K562 (cell line): ENCODE measurements around the gene INHBE. TPM values are rescaled to one million over a fixed set of nuclear protein-coding genes. Genes with fewer than 3 reads are reported as not detected.

Experiments used
- ATAC-seq: fragments of 200-7000 bp; cut with Tn5 transposase; 3 replicates; pipeline ENCODE4 v1.9.1; 2020; ENCODE audit warnings: moderate library complexity
- BruUV-seq: library from RNA; stranded (reverse); fragments of 400-500 nt; replicated peaks from 2 replicates; lab custom pipeline; 2021; lab: Mats Ljungman, UMichigan
- CTCF ChIA-PET: fragments of 300-600 bp; formaldehyde crosslinking; extraction: SDS; loops from one replicate; lab custom pipeline; 2021; ENCODE audit warnings: low intra/inter-chr PET ratio; lab: Yijun Ruan, JAX
- POLR2A ChIA-PET: fragments of 300-600, 350-650 bp; sonication (Branson Sonifier 250); formaldehyde crosslinking; extraction: SDS; loops from one replicate; lab custom pipeline; 2021; ENCODE audit warnings: antibody characterized with exemption, inconsistent platforms; lab: Yijun Ruan, JAX
- DNase-seq, 4 experiments: peaks; one replicate each; pipeline versions ENCODE4 v3.0.0 to v3.0.0-alpha.2; 2011 to 2018; ENCODE audit warnings: low spot score in 3 of 4, mixed read lengths in 3 of 4; ENCODE audit errors: extremely low read depth in 1 of 4
- FAIRE-seq: peaks from 2 replicates; lab custom pipeline; 2011; peaks lifted over from hg19 to GRCh38; lab: Jason Lieb, UNC
- H2AFZ ChIP-seq: 2 replicates; pipeline ENCODE4 v1.6.0; 2011; ENCODE audit warnings: low read depth, low read length, control low read depth, inconsistent platforms
- H3K27ac ChIP-seq: fragments of 200-600 bp; 3 replicates; pipeline ENCODE4 v1.8.0; 2011; ENCODE audit warnings: low read depth, mild to moderate bottlenecking, control low read depth, inconsistent platforms, low read length, moderate library complexity, mixed read lengths; ENCODE audit errors: extremely low read depth
- H3K27me3 ChIP-seq, 2 experiments: fragments of 300-600 bp in 1 of 2; 2 replicates in 1 of 2; 3 replicates in 1 of 2; pipeline versions ENCODE4 v1.6.0 to v1.8.0; 2011; ENCODE audit warnings: inconsistent platforms in 2 of 2, low read length in 2 of 2, mild to moderate bottlenecking in 1 of 2, mixed read lengths in 1 of 2, moderate library complexity in 1 of 2; ENCODE audit not compliant: control insufficient read depth in 2 of 2, insufficient read depth in 2 of 2
- H3K36me3 ChIP-seq: fragments of 300-600 bp; 3 replicates; pipeline ENCODE4 v1.8.0; 2011; ENCODE audit warnings: mild to moderate bottlenecking, low read length, inconsistent platforms; ENCODE audit not compliant: control insufficient read depth, insufficient read depth
- H3K4me1 ChIP-seq, 2 experiments: fragments of 200-600 bp in 1 of 2; replicated peaks in 1 of 2; 2 replicates in 1 of 2; 3 replicates in 1 of 2; pipeline versions ENCODE4 v1.5.1 to v1.8.0; 2011; ENCODE audit warnings: inconsistent platforms in 2 of 2, low read length in 2 of 2, mild to moderate bottlenecking in 1 of 2, mixed read lengths in 1 of 2, moderate library complexity in 1 of 2; ENCODE audit not compliant: control insufficient read depth in 2 of 2, insufficient read depth in 2 of 2
- H3K4me2 ChIP-seq: 2 replicates; pipeline ENCODE4 v1.6.1; 2011; ENCODE audit warnings: low read length, control low read depth, inconsistent platforms, mixed read lengths; ENCODE audit not compliant: insufficient read depth
- H3K4me3 ChIP-seq: fragments of 200-600 bp; sonication (generic), shearing (Covaris generic); 2 replicates; pipeline ENCODE4 v1.5.1; 2016; ENCODE audit warnings: control low read depth, inconsistent platforms
- H3K79me2 ChIP-seq: fragments of 200-600 bp; 3 replicates; pipeline ENCODE4 v1.8.0; 2011; ENCODE audit warnings: low read length, inconsistent platforms; ENCODE audit not compliant: control insufficient read depth, insufficient read depth
- H3K9ac ChIP-seq, 2 experiments: 2 replicates each; pipeline versions ENCODE4 v1.6.0 to v1.6.1; 2011; ENCODE audit warnings: low read depth in 2 of 2, low read length in 2 of 2, control low read depth in 1 of 2, inconsistent platforms in 1 of 2, mild to moderate bottlenecking in 1 of 2, mixed read lengths in 1 of 2; ENCODE audit not compliant: insufficient read depth in 1 of 2
- H3K9me1 ChIP-seq: one replicate; pipeline ENCODE4 v1.6.0; 2011; ENCODE audit warnings: inconsistent platforms, mild to moderate bottlenecking, low read length, moderate library complexity; ENCODE audit not compliant: control insufficient read depth, insufficient read depth
- H3K9me3 ChIP-seq: replicated peaks from 2 replicates; pipeline ENCODE4 v1.5.1; 2011; ENCODE audit warnings: low read depth, low read length, inconsistent platforms; ENCODE audit not compliant: control insufficient read depth, insufficient read depth
- H4K20me1 ChIP-seq: replicated peaks from 2 replicates; pipeline ENCODE4 v1.6.1; 2011; ENCODE audit warnings: low read length, inconsistent platforms, mixed read lengths; ENCODE audit not compliant: control insufficient read depth, insufficient read depth
- BCLAF1 ChIP-seq, 2 experiments: fragments of 450-650 bp in 1 of 2; IDR thresholded peaks; 2 replicates each; pipeline ENCODE4 v1.6.1; 2011 to 2017; ENCODE audit warnings: low read depth in 2 of 2, antibody characterized with exemption in 1 of 2, borderline replicate concordance in 1 of 2, low read length in 1 of 2, mild to moderate bottlenecking in 1 of 2, mixed read lengths in 1 of 2; ENCODE audit not compliant: control insufficient read depth in 1 of 2
- ELF4 ChIP-seq: fragments of 450-650 bp; formaldehyde crosslinking; IDR thresholded peaks from 2 replicates; pipeline ENCODE4 v1.4.0; 2022; ENCODE audit warnings: missing genetic modification characterization
- EWSR1 ChIP-seq: fragments of 450-650 bp; IDR thresholded peaks from 2 replicates; pipeline ENCODE4 v1.6.1; 2018; ENCODE audit warnings: borderline replicate concordance, mild to moderate bottlenecking, low read depth, moderate library complexity; ENCODE audit not compliant: partially characterized antibody
- FOXK1 ChIP-seq: sonication (generic); formaldehyde crosslinking; IDR thresholded peaks from 2 replicates; pipeline ENCODE4 v1.8.0; 2022; ENCODE audit warnings: missing genetic modification reagents, mild to moderate bottlenecking, borderline replicate concordance
- FUS ChIP-seq: fragments of 200-400 bp; formaldehyde crosslinking; optimal IDR thresholded peaks from 2 replicates; pipeline ENCODE3; 2017; ENCODE audit warnings: low read depth, low read length
- NRF1 ChIP-seq, 2 experiments: fragments of 450-650 bp; IDR thresholded peaks in 1 of 2; conservative IDR thresholded peaks in 1 of 2; 2 replicates each; pipeline ENCODE4 v1.6.1; 2014; ENCODE audit warnings: mild to moderate bottlenecking in 2 of 2
- OTX1 ChIP-seq: fragments of 450-650 bp; formaldehyde crosslinking; IDR thresholded peaks from 2 replicates; pipeline ENCODE4 v1.4.0; 2022; ENCODE audit warnings: mild to moderate bottlenecking
- PTRF ChIP-seq: fragments of 450-650 bp; IDR thresholded peaks from 2 replicates; pipeline ENCODE4 v1.6.1; 2016; ENCODE audit warnings: mild to moderate bottlenecking, missing genetic modification characterization, missing compliant biosample characterization
- RHOXF2B ChIP-seq: fragments of 250-450 bp; sonication (Bioruptor Pico); conservative IDR thresholded peaks from 2 replicates; pipeline ENCODE4 v1.5.1; 2021
- RUNX1 ChIP-seq: sonication (generic); IDR thresholded peaks from 2 replicates; pipeline ENCODE4 v1.6.1; 2016; ENCODE audit warnings: antibody characterized with exemption, low read depth
- TRIM28 ChIP-seq: fragments of 450-650 bp; IDR thresholded peaks from 2 replicates; pipeline ENCODE4 v1.6.1; 2017
- ZNF609 ChIP-seq: sonication (generic); formaldehyde crosslinking; IDR thresholded peaks from 2 replicates; pipeline ENCODE4 v1.8.1; 2023; ENCODE audit warnings: missing genetic modification reagents, mild to moderate bottlenecking, borderline replicate concordance
- WGBS: fragments of 100-300 bp; shearing (Covaris generic); methylation state at CpG from one replicate; pipeline ENCODE4 v1.1.6; 2016; ENCODE audit warnings: low coverage, mixed read lengths; ENCODE audit not compliant: insufficient coverage; ENCODE audit errors: missing lambda C conversion rate; 5-methylcytosine and 5-hydroxymethylcytosine counted together
- in situ Hi-C: fragments of 300-500 bp; cut with MboI; formaldehyde crosslinking; loops from 4 replicates; pipeline ENCODE4 v1.15.0; 2018; ENCODE audit warnings: inconsistent platforms, mixed read lengths
- intact Hi-C: fragments of 100-400 bp; cut with micrococcal nuclease; formaldehyde crosslinking; loops from 2 replicates; pipeline ENCODE4 v1.14.2; 2022
- polyA plus RNA-seq, 8 experiments: library from polyadenylated mRNA; depleted of rRNA in 4 of 8; stranded (reverse) in 5 of 8; unstranded in 3 of 8; fragments of >200 nt; fragmentation: Nextera tagmentation in 2 of 8; fragmentation: Illumina TruSeq in 1 of 8; extraction: Ambion mirVana in 2 of 8; extraction: Trizol in 1 of 8; gene quantifications; 2 replicates each; pipeline versions ENCODE4 v1.2.1 to v1.2.3, GENCODE V29; 2011 to 2014; ENCODE audit warnings: inconsistent platforms in 1 of 8, missing spikeins in 1 of 8
- total RNA-seq, 7 experiments: library from RNA; depleted of rRNA in 6 of 7; stranded (reverse); fragments of >200 nt in 6 of 7; fragmentation: Illumina TruSeq in 2 of 7; extraction: Trizol in 2 of 7; gene quantifications; 2 replicates each; pipeline versions ENCODE4 v1.2.1 to v1.2.3, GENCODE V29; 2011 to 2021; ENCODE audit warnings: low replicate concordance in 1 of 7

The INHBE gene
- total and polyA plus RNA-seq, 9 of the 15 experiments (the other 6 are each of a cell fraction or from before 2014, with no cell fraction given) = 0.94 to 9.9 (median 7.3) TPM

- peak in 1 of 4 experiments; percentile 18 for DNase-seq
- in situ Hi-C loops = no loop called here
- CTCF ChIA-PET = no interaction called here
- no peak for TF ChIP-seq RHOXF2B (CRISPR knock-in tag)
- TF ChIP-seq BCLAF1 (IDR thresholded peaks at IDR 0.05; ENCODE audit: borderline replicate concordance in 1 of 2, control insufficient read depth in 1 of 2, low read depth in 2 of 2, low read length in 1 of 2) = no peak
- no peak for TF ChIP-seq PTRF (tag)
- TF ChIP-seq ZNF609 (CRISPR knock-in tag) = no peak
- no peak for TF ChIP-seq RUNX1
- TF ChIP-seq NRF1 (conservative IDR thresholded peaks at IDR 0.05 in 1 of 2, IDR thresholded peaks at IDR 0.05 in 1 of 2) = peak; percentile 66 to 72
- no peak for TF ChIP-seq EWSR1
- TF ChIP-seq FUS = no peak
- TF ChIP-seq TRIM28 = no peak
- no peak for TF ChIP-seq ELF4 (CRISPR knock-in tag)
- no peak for TF ChIP-seq OTX1 (CRISPR knock-in tag)
- TF ChIP-seq FOXK1 (CRISPR knock-in tag) = no peak
These were observed 36.9 kb upstream of the INHBE start for GRCh38 chr12:57418255-57418654.

More at GRCh38 chr12:57418255-57418654, 36.9 kb upstream of the INHBE start:
- H2AFZ ChIP-seq = peak overlapping the region; percentile 12; the same call in 1 of the 2 replicates
- POLR2A ChIA-PET = interaction anchor here (0.7 to 1.8 kb wide), 7 partner anchors 8 to 102 kb away, joined by 3 to 11 read pairs (median 4); partner anchors contain the start of genes DDIT3 and INHBC
- FAIRE-seq (peak; percentile 49), ATAC-seq (peak; percentile 60)
- peaks cover 7% of the 10 kb centered on the region; the same call in 1 of the 3 replicates for H3K36me3 ChIP-seq
- intact Hi-C loops = no loop called here
- no peaks in the 10 kb centered on the region for H3K9me3 ChIP-seq
- H3K79me2 ChIP-seq = peaks cover 11% of the 10 kb centered on the region; the same call in 2 of the 3 replicates
- peak overlapping the region; percentile 46; the same call in 1 of the 3 replicates for H3K27ac ChIP-seq
- no peaks in the 10 kb centered on the region for H3K9me1 ChIP-seq
- peak overlapping the region in 1 of 2 experiments; percentile 42; a peak in 1 of 4 replicates for H3K9ac ChIP-seq
- H3K4me3 ChIP-seq = no peak overlapping the region
- H4K20me1 ChIP-seq = no peaks in the 10 kb centered on the region
- no TSS peak for BruUV-seq
- peak overlapping the region; percentile 24; the same call in 1 of the 2 replicates for H3K4me2 ChIP-seq
- 47% methylated on average over 9 of the region's 9 CpGs for WGBS
- no peaks in the 10 kb centered on the region for H3K27me3 ChIP-seq
- H3K4me1 ChIP-seq = peaks cover 14 to 22% of the 10 kb centered on the region in 2 experiments
